ENCODE results near the gene TFCP2.

- TF ChIP-seq CTCF (IDR thresholded peaks at IDR 0.05) (no peak), SIN3A (IDR thresholded peaks at IDR 0.05; ENCODE audit: borderline replicate concordance, insufficient read depth, low read depth, low read length) (no peak)
Measured at GRCh38 chr12:51127050-51127729, 45.7 kb downstream of the TFCP2 start.

Data from Panc1 (cell line).